MCF 10A (cell line): ENCODE data around the gene KCNAB3. TPM values are rescaled to one million over a fixed set of nuclear protein-coding genes. Genes with fewer than 3 reads are reported as not detected.
A peak's percentile ranks its signal among the peaks of the same experiment; 100 is the strongest.

Experiments used
- BruUV-seq: library from RNA; stranded (reverse); fragments of 400-500 nt; replicated peaks from 2 replicates; lab custom pipeline; 2021; lab: Mats Ljungman, UMichigan
- CTCF ChIA-PET: fragments of 300-600 bp; sonication (Branson Sonifier 250); formaldehyde crosslinking; extraction: SDS; loops from one replicate; lab custom pipeline; 2021; ENCODE audit warnings: antibody characterized with exemption, inconsistent platforms; lab: Yijun Ruan, JAX
- POLR2A ChIA-PET: fragments of 300-600, 350-650 bp; sonication (Branson Sonifier 250); formaldehyde crosslinking; extraction: SDS; loops from one replicate; lab custom pipeline; 2020; ENCODE audit warnings: antibody characterized with exemption, inconsistent platforms; lab: Yijun Ruan, JAX
- DNase-seq: peaks from one replicate; pipeline ENCODE4 v3.0.0-alpha.2; 2018; ENCODE audit not compliant: unreplicated experiment
- H3K27ac Mint-ChIP-seq: one replicate; pipeline ENCODE4 v1.8.0; 2022; ENCODE audit warnings: mild to moderate bottlenecking, low read depth, mixed read lengths; ENCODE audit not compliant: unreplicated experiment
- H3K27me3 Mint-ChIP-seq: one replicate; pipeline ENCODE4 v1.8.0; 2022; ENCODE audit warnings: mixed read lengths; ENCODE audit not compliant: insufficient read depth, unreplicated experiment
- H3K36me3 Mint-ChIP-seq: one replicate; pipeline ENCODE4 v1.8.0; 2022; ENCODE audit warnings: mild to moderate bottlenecking, moderate library complexity, mixed read lengths; ENCODE audit not compliant: insufficient read depth, unreplicated experiment
- H3K4me1 Mint-ChIP-seq: one replicate; pipeline ENCODE4 v1.8.0; 2022; ENCODE audit warnings: mixed read lengths; ENCODE audit not compliant: insufficient read depth, unreplicated experiment
- H3K4me3 Mint-ChIP-seq: one replicate; pipeline ENCODE4 v1.8.0; 2022; ENCODE audit warnings: mild to moderate bottlenecking, moderate library complexity, mixed read lengths; ENCODE audit not compliant: unreplicated experiment
- H3K9me3 Mint-ChIP-seq: one replicate; pipeline ENCODE4 v1.8.0; 2022; ENCODE audit warnings: mixed read lengths; ENCODE audit not compliant: unreplicated experiment
- intact Hi-C: fragments of 100-400 bp; cut with micrococcal nuclease; formaldehyde crosslinking; loops from 2 replicates; pipeline ENCODE4 v1.14.1; 2022
- total RNA-seq: library from RNA; stranded (reverse); gene quantifications from 2 replicates; pipeline ENCODE4 v1.2.3, GENCODE V29; 2022
- TF ChIP-seq, protein P1 (sequence below): fragments of 200-600 bp; IDR thresholded peaks from one replicate; pipeline ENCODE4 v1.8.0; 2022; ENCODE audit warnings: antibody characterized with exemption, mild to moderate bottlenecking; ENCODE audit not compliant: unreplicated experiment

Gene KCNAB3
- total RNA-seq, 1 experiment from 2014 or later, result 4.2 TPM

DNA sequence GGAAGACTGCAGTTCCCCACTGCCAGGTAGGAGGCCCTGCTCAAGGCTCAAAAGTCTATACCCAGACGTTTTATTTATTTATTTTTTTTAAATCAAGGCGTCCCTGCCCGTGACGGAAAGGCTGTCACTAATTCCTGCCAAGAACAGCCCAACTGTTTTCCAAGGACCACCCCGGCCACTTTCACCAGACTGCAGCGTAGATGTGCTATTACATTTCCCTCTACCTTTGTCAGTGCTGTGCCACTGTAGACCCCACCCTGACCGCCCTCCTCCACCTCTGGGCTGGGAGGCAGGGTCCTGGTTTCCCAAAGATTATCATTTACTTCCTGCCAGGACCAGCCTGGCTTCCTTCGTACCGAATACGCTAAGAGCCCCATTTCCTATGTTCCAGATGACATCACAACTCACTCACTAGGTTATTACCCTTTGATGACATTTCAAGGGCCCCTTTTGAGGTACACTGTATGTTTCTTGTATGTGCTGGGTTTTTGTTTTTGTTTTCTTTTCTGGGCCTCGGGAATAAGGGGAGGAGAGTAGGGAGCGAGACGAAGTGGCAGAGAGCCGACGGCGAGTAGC is 7.3 kb downstream of the KCNAB3 start:
- intact Hi-C loops, result no loop called here
- ChIA-PET CTCF (interaction anchor here (1.3 kb wide), 1 partner anchor 138 kb away, joined by 5 read pairs; no protein-coding TSS in a partner anchor), POLR2A (interaction anchor here (1.5 kb wide), 1 partner anchor 11 kb away, joined by 4 read pairs; no protein-coding TSS in a partner anchor)
- Mint-ChIP-seq H3K36me3 (no peaks in the 10 kb centered on the region), H3K27ac (peak overlapping the region; percentile 25), H3K4me1 (no peaks in the 10 kb centered on the region), H3K27me3 (no peaks in the 10 kb centered on the region), H3K4me3 (no peak overlapping the region), H3K9me3 (no peaks in the 10 kb centered on the region)
- DNase-seq, result no peak
- TF ChIP-seq, protein P1, sequence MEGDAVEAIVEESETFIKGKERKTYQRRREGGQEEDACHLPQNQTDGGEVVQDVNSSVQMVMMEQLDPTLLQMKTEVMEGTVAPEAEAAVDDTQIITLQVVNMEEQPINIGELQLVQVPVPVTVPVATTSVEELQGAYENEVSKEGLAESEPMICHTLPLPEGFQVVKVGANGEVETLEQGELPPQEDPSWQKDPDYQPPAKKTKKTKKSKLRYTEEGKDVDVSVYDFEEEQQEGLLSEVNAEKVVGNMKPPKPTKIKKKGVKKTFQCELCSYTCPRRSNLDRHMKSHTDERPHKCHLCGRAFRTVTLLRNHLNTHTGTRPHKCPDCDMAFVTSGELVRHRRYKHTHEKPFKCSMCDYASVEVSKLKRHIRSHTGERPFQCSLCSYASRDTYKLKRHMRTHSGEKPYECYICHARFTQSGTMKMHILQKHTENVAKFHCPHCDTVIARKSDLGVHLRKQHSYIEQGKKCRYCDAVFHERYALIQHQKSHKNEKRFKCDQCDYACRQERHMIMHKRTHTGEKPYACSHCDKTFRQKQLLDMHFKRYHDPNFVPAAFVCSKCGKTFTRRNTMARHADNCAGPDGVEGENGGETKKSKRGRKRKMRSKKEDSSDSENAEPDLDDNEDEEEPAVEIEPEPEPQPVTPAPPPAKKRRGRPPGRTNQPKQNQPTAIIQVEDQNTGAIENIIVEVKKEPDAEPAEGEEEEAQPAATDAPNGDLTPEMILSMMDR, result no peak
- BruUV-seq, result no TSS peak

- DNase-seq, result peak; percentile 17
- Mint-ChIP-seq H3K4me1 (peaks cover 26% of the 10 kb centered on the region), H3K27ac (peak overlapping the region; percentile 95), H3K36me3 (peaks cover 21% of the 10 kb centered on the region), H3K27me3 (no peaks in the 10 kb centered on the region), H3K9me3 (no peaks in the 10 kb centered on the region), H3K4me3 (peak overlapping the region; percentile 93)
- ChIA-PET POLR2A (interaction anchor here (1.1 to 6.3 kb wide), 9 partner anchors 10 to 331 kb away, joined by 4 to 103 read pairs (median 9); partner anchors contain the start of genes CNTROB, CTC1, NAA38 and TP53), CTCF (interaction anchor here (0.9 to 9.4 kb wide), 5 partner anchors 46 to 139 kb away, joined by 3 to 145 read pairs (median 4); no protein-coding TSS in a partner anchor)
- TF ChIP-seq, protein P1, result no peak
- BruUV-seq, result no TSS peak
- intact Hi-C loops, result no loop called here
Measured at GRCh38 chr17:7916808-7917207, 12.8 kb downstream of the KCNAB3 start.

DNA sequence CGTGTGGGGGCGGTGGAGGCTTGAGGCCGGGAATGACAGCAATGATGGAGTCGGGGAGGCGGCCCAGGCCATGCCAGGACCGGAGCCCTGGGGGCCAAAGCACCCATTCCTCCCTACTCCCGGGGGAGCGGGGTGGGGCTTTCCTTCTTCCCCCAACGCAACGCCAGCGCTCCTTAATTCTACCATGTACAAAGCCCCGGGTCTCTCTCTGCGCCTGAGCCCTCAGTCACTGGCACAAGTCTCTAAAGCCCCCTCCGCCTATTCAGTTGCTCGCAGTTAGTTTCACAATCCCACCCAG is 13.3 kb downstream of the KCNAB3 start:
- Mint-ChIP-seq H3K27ac (peak overlapping the region; percentile 95), H3K4me1 (peaks cover 26% of the 10 kb centered on the region), H3K27me3 (no peaks in the 10 kb centered on the region), H3K9me3 (no peaks in the 10 kb centered on the region), H3K4me3 (peak overlapping the region; percentile 93), H3K36me3 (peaks cover 25% of the 10 kb centered on the region)
- ChIA-PET CTCF (interaction anchor here (0.6 to 9.4 kb wide), 5 partner anchors 59 to 141 kb away, joined by 3 to 145 read pairs (median 4); partner anchors contain the start of gene NAA38), POLR2A (interaction anchor here (0.6 to 6.3 kb wide), 29 partner anchors 10 to 673 kb away, joined by 3 to 103 read pairs (median 5); partner anchors contain the start of genes CNTROB, CTC1, NAA38 and PFAS)
- intact Hi-C loops, result no loop called here
- TSS peak; percentile 34 for BruUV-seq
- TF ChIP-seq, protein P1, result no peak
- no peak for DNase-seq

- TF ChIP-seq, protein P1, result no peak
- DNase-seq, result peak; percentile 97
- H3K36me3 Mint-ChIP-seq, result peaks cover 30% of the 10 kb centered on the region
- peaks cover 26% of the 10 kb centered on the region for H3K4me1 Mint-ChIP-seq
- CTCF ChIA-PET, result interaction anchor here (0.6 to 9.4 kb wide), 9 partner anchors 17 to 384 kb away, joined by 3 to 145 read pairs (median 3); partner anchors contain the start of genes CNTROB, NAA38 and TRAPPC1
- intact Hi-C loops, result loop anchor here (1.0 kb wide), 1 partner anchor 17 kb away; the partner anchor contains the start of gene CNTROB
- POLR2A ChIA-PET, result interaction anchor here (0.6 to 6.3 kb wide), 39 partner anchors 9 to 673 kb away, joined by 3 to 103 read pairs (median 5); partner anchors contain the start of genes CHD3, CNTROB, CTC1 and NAA38
- H3K9me3 Mint-ChIP-seq, result no peaks in the 10 kb centered on the region
- no TSS peak for BruUV-seq
- no peaks in the 10 kb centered on the region for H3K27me3 Mint-ChIP-seq
- H3K27ac Mint-ChIP-seq, result peak within 1 kb of the TSS; percentile 95
- H3K4me3 Mint-ChIP-seq, result peak within 1 kb of the TSS; percentile 93
Measured at GRCh38 chr17:7915611-7916384, 13.9 kb downstream of the KCNAB3 start, which contains the start of gene RNF227. TSS of gene RNF227 (minus strand) at chr17:7916289. CDS start at chr17:7916195, 94 bp downstream.
